Ureter (tissue), 1 donor: Measurements from ENCODE around the gene GTSE1. TPM values are rescaled to one million over a fixed set of nuclear protein-coding genes. Genes with fewer than 3 reads are reported as not detected.

Source experiments
- DNase-seq: peaks from one replicate; pipeline ENCODE4 v3.0.0-alpha.2; 2020; ENCODE audit warnings: low spot score
- total RNA-seq: library from RNA; stranded (reverse); gene quantifications from one replicate; pipeline ENCODE4 v1.2.4, GENCODE V29; 2023
- donor health status: DM: yes; HTN: yes; CAD: no.

GTSE1 gene
- total RNA-seq, 1 donor from 2014 or later = 1.6 TPM

GRCh38 chr22:46273432-46274148 is 23.1 kb upstream of the GTSE1 start:
- DNase-seq = no peak

- DNase-seq = no peak
Measured at GRCh38 chr22:46274381-46274780, 22.3 kb upstream of the GTSE1 start.

- no peak for DNase-seq
Measured at GRCh38 chr22:46275455-46276122, 21.1 kb upstream of the GTSE1 start.

- DNase-seq = no peak
Measured at GRCh38 chr22:46276563-46276962, 20.1 kb upstream of the GTSE1 start.

- DNase-seq = no peak
Measured at GRCh38 chr22:46278656-46279645, 17.7 kb upstream of the GTSE1 start.

GRCh38 chr22:46280063-46280817 is 16.4 kb upstream of the GTSE1 start:
- no peak for DNase-seq

GRCh38 chr22:46280999-46281623 is 15.6 kb upstream of the GTSE1 start:
- no peak for DNase-seq

GRCh38 chr22:46281866-46282678 is 14.6 kb upstream of the GTSE1 start:
- no peak for DNase-seq

GRCh38 chr22:46286006-46286405 is 10.7 kb upstream of the GTSE1 start:
- DNase-seq = no peak

GRCh38 chr22:46286941-46287872 is 9.5 kb upstream of the GTSE1 start:
- DNase-seq = no peak

GRCh38 chr22:46287873-46288751 is 8.6 kb upstream of the GTSE1 start:
- DNase-seq = no peak

- no peak for DNase-seq
Measured at GRCh38 chr22:46288846-46289243, 7.8 kb upstream of the GTSE1 start.

GRCh38 chr22:46289244-46289891 is 7.3 kb upstream of the GTSE1 start:
- no peak for DNase-seq

GRCh38 chr22:46290121-46290842 is 6.4 kb upstream of the GTSE1 start:
- no peak for DNase-seq

GRCh38 chr22:46290843-46291785 is 5.6 kb upstream of the GTSE1 start:
- no peak for DNase-seq

- DNase-seq = no peak
Measured at GRCh38 chr22:46292173-46292572, 4.5 kb upstream of the GTSE1 start.
